SU-DHL-6 (cell line): ENCODE data around the gene MTCL1.

ENCODE experiments used
- EZH2phosphoT487 ChIP-seq: fragments of 200-600 bp; sonication (generic), shearing (Covaris generic); conservative IDR thresholded peaks from 2 replicates; pipeline ENCODE4 v1.6.1; 2018; ENCODE audit warnings: mild to moderate bottlenecking, antibody characterized with exemption, low read length, moderate library complexity, mixed read lengths
- TF ChIP-seq, protein P1 (sequence below): fragments of 200-600 bp; sonication (generic); IDR thresholded peaks from one replicate; pipeline ENCODE4 v1.5.1; 2017; ENCODE audit warnings: antibody characterized with exemption, mild to moderate bottlenecking, low read length, moderate library complexity; ENCODE audit not compliant: insufficient read depth, poor library complexity, severe bottlenecking

DNA sequence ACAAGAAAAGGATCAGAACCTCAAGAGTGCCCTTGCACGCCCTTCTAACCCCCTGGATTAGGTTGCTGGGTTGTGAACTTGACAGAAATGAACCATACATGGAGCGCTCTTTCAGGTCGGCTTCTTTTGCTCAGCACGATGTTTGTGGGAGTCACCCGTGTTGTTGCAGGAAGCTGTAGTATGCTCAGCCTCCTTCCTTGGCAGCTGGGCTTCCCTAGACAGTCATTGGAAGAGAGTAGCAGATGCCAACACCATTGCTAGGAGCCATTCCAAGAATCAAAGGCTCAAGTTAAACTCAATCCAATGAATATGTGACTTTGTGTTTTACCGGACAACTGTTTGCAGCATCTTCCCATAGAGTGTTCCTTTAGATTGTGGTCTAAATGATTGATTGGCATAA, 49.1 kb upstream of the MTCL1 start:
- TF ChIP-seq, protein P1, sequence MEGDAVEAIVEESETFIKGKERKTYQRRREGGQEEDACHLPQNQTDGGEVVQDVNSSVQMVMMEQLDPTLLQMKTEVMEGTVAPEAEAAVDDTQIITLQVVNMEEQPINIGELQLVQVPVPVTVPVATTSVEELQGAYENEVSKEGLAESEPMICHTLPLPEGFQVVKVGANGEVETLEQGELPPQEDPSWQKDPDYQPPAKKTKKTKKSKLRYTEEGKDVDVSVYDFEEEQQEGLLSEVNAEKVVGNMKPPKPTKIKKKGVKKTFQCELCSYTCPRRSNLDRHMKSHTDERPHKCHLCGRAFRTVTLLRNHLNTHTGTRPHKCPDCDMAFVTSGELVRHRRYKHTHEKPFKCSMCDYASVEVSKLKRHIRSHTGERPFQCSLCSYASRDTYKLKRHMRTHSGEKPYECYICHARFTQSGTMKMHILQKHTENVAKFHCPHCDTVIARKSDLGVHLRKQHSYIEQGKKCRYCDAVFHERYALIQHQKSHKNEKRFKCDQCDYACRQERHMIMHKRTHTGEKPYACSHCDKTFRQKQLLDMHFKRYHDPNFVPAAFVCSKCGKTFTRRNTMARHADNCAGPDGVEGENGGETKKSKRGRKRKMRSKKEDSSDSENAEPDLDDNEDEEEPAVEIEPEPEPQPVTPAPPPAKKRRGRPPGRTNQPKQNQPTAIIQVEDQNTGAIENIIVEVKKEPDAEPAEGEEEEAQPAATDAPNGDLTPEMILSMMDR, result no peak
- no peak for TF ChIP-seq EZH2phosphoT487
